Naive B cell (primary cell): ENCODE results near the gene SYCP2. TPM values are rescaled to one million over a fixed set of nuclear protein-coding genes. Genes with fewer than 3 reads are reported as not detected.

Experiments
- ATAC-seq, 2 donors: fragments of 150-1000 bp; cut with Tn5 transposase; 2 replicates each; pipeline ENCODE4 v1.10.0; 2021; ENCODE audit warnings: low read depth in 2 of 2, mild to moderate bottlenecking in 2 of 2, moderate library complexity in 2 of 2
- DNase-seq: peaks from one replicate; pipeline ENCODE4 v3.0.0; 2022
- H3K27ac Mint-ChIP-seq, 6 donors: one replicate each; pipeline ENCODE4 v1.8.0; 2020 to 2022; ENCODE audit warnings: mild to moderate bottlenecking in 6 of 6, mixed read lengths in 6 of 6, moderate library complexity in 5 of 6, inconsistent platforms in 2 of 6
- H3K27me3 Mint-ChIP-seq, 3 donors: one replicate each; pipeline ENCODE4 v1.8.0; 2021 to 2022; ENCODE audit warnings: mixed read lengths in 3 of 3, mild to moderate bottlenecking in 1 of 3
- H3K36me3 Mint-ChIP-seq, 2 donors: one replicate each; pipeline ENCODE4 v1.8.0; 2020 to 2022; ENCODE audit warnings: mixed read lengths in 2 of 2, inconsistent platforms in 1 of 2, mild to moderate bottlenecking in 1 of 2
- H3K4me1 Mint-ChIP-seq, 3 donors: one replicate each; pipeline ENCODE4 v1.8.0; 2020 to 2022; ENCODE audit warnings: mixed read lengths in 3 of 3, inconsistent platforms in 1 of 3, mild to moderate bottlenecking in 1 of 3, moderate library complexity in 1 of 3
- H3K4me3 Mint-ChIP-seq, 8 donors: one replicate each; pipeline ENCODE4 v1.8.0; 2020 to 2022; ENCODE audit warnings: mild to moderate bottlenecking in 8 of 8, mixed read lengths in 8 of 8, moderate library complexity in 8 of 8, inconsistent platforms in 2 of 8
- H3K9me3 Mint-ChIP-seq, 7 donors: one replicate each; pipeline ENCODE4 v1.8.0; 2020 to 2022; ENCODE audit warnings: mixed read lengths in 7 of 7, mild to moderate bottlenecking in 5 of 7, inconsistent platforms in 2 of 7, moderate library complexity in 1 of 7
- polyA plus RNA-seq, 6 donors: library from polyadenylated mRNA; unstranded; fragments of 300-500 nt; fragmentation: Illumina TruSeq; gene quantifications; one replicate each; pipeline ENCODE4 v1.2.3, GENCODE V29; 2021; ENCODE audit warnings: low read depth in 6 of 6

Gene SYCP2
- polyA plus RNA-seq, 6 donors from 2014 or later, result 0.10 to 1.1 (median 0.35) TPM; not detected in 1

DNA sequence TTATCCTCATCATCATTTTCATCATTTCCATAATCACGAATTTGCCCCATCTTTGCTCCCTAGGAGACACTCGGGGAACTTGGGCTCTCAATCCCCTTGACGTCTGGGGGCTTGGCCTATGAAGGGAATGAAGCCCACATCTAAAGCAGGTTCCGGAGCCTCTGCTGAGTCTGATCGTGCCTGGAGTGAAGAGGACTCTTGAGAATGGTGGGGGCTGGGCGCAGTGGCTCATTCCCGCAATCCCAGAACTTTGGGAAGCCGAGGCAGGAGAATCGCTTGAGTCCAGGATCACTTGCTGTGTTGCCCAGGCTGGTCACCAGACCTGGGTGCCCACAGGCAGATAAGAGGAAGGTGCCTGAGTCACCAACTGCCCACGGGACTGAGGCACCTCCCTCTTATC lies 114.5 kb downstream of the SYCP2 start:
- Mint-ChIP-seq H3K27ac (no peak overlapping the region), H3K9me3 (peaks cover 0 to 8% (median 3%) of the 10 kb centered on the region in 7 donors), H3K4me1 (no peaks in the 10 kb centered on the region), H3K36me3 (no peaks in the 10 kb centered on the region), H3K4me3 (no peak overlapping the region), H3K27me3 (peaks cover 4 to 22% (median 21%) of the 10 kb centered on the region in 3 donors)
- ATAC-seq (no peak), DNase-seq (no peak)

DNA sequence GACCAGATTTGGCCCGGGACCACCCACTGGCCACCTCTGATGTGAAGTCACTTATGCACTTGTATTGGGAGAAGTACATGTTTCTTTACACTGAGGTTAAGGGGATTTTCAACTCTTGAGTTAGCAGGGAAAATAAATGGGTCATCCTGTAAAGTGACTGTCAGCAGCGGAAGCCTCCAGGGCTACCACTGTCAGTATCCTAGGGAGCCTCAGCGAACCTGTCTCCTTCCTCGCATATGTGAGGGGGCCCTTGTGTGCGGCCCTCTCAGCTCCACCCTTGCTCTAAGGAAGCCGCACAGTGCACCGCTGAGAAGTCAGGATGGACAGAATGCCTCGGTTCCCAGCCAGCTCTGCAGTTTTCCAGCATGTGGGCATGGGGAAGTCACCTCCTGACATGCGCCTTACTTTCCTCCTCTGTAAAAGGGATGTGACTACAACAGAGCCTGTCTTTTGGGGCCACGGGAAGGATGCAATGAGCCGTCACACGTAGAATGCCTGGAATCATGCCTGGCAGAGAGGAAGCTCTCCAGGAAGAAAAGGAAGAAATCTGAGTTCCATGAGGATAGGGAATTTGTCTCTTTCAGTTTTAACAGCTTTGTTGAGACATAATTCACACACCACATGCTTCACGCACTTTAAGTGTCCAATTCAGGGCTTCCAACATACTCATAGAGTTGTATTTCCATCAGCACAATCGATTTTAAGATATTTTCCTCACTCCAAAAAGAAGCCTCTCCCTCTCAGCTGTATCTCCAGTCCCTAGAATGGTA lies 115.4 kb downstream of the SYCP2 start:
- H3K9me3 Mint-ChIP-seq, result peaks cover 0 to 8% (median under 1%) of the 10 kb centered on the region in 7 donors
- H3K4me1 Mint-ChIP-seq, result no peaks in the 10 kb centered on the region
- peaks cover 4 to 24% (median 21%) of the 10 kb centered on the region in 3 donors for H3K27me3 Mint-ChIP-seq
- H3K36me3 Mint-ChIP-seq, result no peaks in the 10 kb centered on the region
- no peak for DNase-seq
- ATAC-seq, result no peak
- no peak overlapping the region for H3K4me3 Mint-ChIP-seq
- no peak overlapping the region for H3K27ac Mint-ChIP-seq

DNA sequence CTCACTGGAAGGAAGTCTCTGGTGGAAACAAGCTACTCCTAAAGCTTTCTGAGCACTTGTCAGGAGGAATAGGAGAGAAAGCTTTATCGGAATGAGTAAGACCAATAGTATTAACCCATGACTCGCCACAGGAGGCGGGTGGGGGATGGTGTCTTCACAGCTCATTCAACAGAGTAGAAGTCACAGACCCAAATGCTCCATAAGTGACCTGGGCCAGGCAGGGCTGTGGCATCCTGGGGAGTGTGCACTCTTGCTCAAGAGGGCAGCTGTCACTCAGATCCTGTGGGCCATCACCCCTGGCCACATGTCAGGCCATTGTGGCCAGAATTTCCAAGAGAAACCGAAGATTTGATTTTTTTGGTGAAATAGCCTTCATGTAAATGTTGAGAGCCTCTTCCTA lies 116.0 kb downstream of the SYCP2 start:
- no peaks in the 10 kb centered on the region for H3K4me1 Mint-ChIP-seq
- ATAC-seq (no peak), DNase-seq (no peak)
- H3K27ac Mint-ChIP-seq, result no peak overlapping the region
- H3K36me3 Mint-ChIP-seq, result no peaks in the 10 kb centered on the region
- peaks cover 0 to 8% (median 0%) of the 10 kb centered on the region in 7 donors for H3K9me3 Mint-ChIP-seq
- H3K4me3 Mint-ChIP-seq, result no peak overlapping the region
- H3K27me3 Mint-ChIP-seq, result peaks cover 4 to 24% (median 21%) of the 10 kb centered on the region in 3 donors

DNA sequence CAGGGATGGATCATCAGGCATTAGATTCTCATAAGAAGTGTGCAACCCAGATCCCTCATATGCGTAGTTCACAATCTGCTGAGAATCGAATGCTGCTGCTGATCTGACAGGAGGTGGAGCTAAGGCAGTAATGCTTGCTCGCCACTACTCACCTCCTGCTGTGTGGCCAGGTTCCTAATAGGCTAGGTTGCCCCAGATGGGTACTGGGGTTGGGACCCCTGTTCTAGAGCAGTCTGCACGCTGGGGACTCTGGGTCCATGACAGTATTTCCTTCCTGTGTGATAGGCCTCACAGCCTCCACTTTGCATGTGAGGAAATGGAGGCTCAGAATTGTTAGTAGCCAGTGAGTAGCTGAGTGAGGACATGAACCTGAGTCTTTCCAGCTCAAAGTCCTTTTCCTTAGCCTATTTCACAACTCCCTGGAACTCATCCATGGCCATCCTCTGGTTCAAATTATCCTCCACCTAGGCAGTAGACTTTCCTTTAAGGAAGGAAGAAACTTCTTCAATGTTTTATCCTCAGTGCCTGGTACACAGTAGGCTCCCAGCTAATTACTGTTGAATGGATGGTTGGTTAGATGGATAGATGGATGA lies 117.2 kb downstream of the SYCP2 start:
- Mint-ChIP-seq H3K27me3 (peaks cover 4 to 24% (median 14%) of the 10 kb centered on the region in 3 donors), H3K36me3 (no peaks in the 10 kb centered on the region), H3K9me3 (peaks cover 0 to 4% (median 0%) of the 10 kb centered on the region in 7 donors), H3K27ac (no peak overlapping the region), H3K4me3 (no peak overlapping the region), H3K4me1 (no peaks in the 10 kb centered on the region)
- no peak for ATAC-seq
- DNase-seq, result no peak

DNA sequence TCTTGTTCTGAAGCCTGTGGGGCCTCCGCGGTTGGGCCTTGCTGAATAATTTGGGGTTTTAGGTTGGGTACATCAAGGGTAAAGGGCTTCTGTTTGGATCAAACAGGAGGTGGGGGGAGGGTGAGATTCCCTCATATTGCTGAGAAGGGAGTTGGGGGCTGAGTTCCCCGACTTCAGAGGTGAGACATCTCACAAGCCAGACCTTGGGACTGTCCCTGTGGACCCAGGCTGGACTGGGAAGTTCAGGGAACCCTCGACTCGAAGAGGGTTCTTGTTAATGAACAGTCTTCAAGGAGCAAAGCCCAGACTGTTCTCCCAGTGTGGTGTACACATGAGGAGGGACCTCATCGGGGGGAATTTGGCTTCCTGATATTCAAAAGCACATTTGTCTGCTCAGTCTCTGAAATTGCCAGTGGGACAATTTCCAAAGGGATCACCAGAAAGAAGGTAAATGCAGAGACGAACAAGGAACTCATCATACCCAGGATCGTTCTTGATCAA lies 118.5 kb downstream of the SYCP2 start:
- DNase-seq, result no peak
- no peak for ATAC-seq

DNA sequence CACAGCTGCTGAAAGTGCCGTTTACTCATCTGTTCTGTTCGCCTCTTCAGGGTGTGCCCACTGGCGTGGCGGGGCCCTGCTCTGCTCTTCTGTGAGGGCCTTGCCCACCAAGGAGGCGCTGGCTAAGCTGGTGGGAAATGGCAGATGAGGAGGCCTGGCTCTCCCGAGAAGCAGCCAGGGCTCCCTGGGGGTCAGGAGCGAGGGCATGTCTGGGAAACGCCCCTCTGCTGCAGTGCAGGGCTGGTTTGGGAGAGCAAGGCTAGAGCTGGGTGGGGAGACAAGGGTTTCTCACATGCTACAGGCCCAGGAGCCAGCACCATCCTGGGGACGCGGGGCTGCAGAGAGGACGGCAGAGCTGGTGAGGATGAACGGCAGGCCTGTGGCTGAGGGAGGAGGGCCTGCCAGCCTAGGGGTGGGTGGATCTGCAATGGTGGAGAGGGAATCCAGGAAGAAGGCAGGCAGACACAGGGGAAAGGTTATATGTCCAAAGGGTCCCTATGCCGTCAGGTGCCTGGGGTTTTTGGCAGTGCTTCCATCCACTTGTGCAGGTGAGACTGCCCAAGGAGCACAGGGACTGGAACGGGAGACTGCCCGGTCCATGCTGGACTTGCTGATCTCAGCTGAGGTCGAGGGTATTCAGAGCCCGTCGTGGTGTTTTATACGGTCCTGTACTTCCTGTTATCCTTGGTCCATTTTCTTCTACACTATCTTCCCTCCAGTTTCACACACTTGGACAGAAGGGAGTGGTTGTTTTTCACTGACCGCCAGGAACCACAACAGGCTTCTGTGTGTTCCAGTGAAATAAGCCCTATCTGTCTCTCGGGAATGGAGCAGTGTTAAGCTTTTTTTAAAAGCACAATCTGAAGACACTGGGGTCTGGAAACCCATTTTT lies 119.2 kb downstream of the SYCP2 start:
- Mint-ChIP-seq H3K9me3 (peaks cover 0 to 4% (median 0%) of the 10 kb centered on the region in 7 donors), H3K4me1 (no peaks in the 10 kb centered on the region), H3K27me3 (peaks cover 0 to 16% (median 8%) of the 10 kb centered on the region in 3 donors), H3K4me3 (no peak overlapping the region), H3K36me3 (no peaks in the 10 kb centered on the region), H3K27ac (no peak overlapping the region)
- ATAC-seq (no peak), DNase-seq (no peak)

More for the DNA sequence above, 118.5 kb downstream of the SYCP2 start:
- Mint-ChIP-seq H3K27me3 (peaks cover 0 to 17% (median 9%) of the 10 kb centered on the region in 3 donors), H3K36me3 (no peaks in the 10 kb centered on the region), H3K27ac (no peak overlapping the region), H3K9me3 (peaks cover 0 to 4% (median 0%) of the 10 kb centered on the region in 7 donors), H3K4me1 (no peaks in the 10 kb centered on the region), H3K4me3 (no peak overlapping the region)

Other genes with a start within 250 kb of the SYCP2 start
- gene PPP1R3D, start 6.7 kb upstream of the SYCP2 start, polyA plus RNA-seq, result 1 to 10 TPM in 4 of 6 donors, under 1 TPM in 1, not detected in 1; 0.84 to 2.4 (median 2.3) TPM
- gene FAM217B, start 6.8 kb upstream of the SYCP2 start, polyA plus RNA-seq, result 10 to 100 TPM; 12.0 to 25.1 (median 17.5) TPM
- under 1 TPM in 1 of 6 donors, not detected in 5; 0.15 TPM for gene CDH26, start 24.8 kb upstream of the SYCP2 start, polyA plus RNA-seq